OCI-LY7 (cell line): ENCODE measurements around the gene SCAP.

Experiments used
- EZH2phosphoT487 ChIP-seq: fragments of 200-600 bp; sonication (generic); IDR thresholded peaks from 2 replicates; pipeline ENCODE4 v1.6.1; 2018; ENCODE audit warnings: low read depth, borderline replicate concordance, mild to moderate bottlenecking, mixed run types, antibody characterized with exemption, low read length, moderate library complexity, mixed read lengths
- TF ChIP-seq, protein P1 (sequence below): fragments of 200-600 bp; sonication (generic); conservative IDR thresholded peaks from 2 replicates; pipeline ENCODE4 v1.5.1; 2014; ENCODE audit warnings: mild to moderate bottlenecking, antibody characterized with exemption, low read length, moderate library complexity, mixed read lengths

DNA sequence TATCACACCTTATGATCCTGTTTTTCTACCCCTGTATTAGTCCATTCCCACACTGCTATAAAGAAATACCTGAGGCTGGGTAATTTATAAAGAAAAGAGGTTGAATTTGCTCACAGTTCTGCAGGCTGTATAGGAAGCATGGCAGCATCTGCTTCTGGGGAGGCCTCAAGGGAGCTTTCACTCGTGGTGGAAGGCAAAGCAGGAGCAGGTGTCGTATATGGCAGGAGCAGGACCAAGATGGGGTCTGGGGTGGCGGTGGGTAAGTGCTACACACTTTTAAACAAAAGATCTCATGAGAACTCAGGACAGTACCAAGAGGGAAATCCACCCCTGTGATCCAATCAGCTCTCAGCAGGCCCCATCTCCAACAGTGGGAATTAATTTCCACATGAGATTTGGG, 15.4 kb upstream of the SCAP start:
- TF ChIP-seq, protein P1, sequence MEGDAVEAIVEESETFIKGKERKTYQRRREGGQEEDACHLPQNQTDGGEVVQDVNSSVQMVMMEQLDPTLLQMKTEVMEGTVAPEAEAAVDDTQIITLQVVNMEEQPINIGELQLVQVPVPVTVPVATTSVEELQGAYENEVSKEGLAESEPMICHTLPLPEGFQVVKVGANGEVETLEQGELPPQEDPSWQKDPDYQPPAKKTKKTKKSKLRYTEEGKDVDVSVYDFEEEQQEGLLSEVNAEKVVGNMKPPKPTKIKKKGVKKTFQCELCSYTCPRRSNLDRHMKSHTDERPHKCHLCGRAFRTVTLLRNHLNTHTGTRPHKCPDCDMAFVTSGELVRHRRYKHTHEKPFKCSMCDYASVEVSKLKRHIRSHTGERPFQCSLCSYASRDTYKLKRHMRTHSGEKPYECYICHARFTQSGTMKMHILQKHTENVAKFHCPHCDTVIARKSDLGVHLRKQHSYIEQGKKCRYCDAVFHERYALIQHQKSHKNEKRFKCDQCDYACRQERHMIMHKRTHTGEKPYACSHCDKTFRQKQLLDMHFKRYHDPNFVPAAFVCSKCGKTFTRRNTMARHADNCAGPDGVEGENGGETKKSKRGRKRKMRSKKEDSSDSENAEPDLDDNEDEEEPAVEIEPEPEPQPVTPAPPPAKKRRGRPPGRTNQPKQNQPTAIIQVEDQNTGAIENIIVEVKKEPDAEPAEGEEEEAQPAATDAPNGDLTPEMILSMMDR, result no peak
- TF ChIP-seq EZH2phosphoT487, result no peak
